GM12878 (cell line): ENCODE data around the gene APOC4. TPM values are rescaled to one million over a fixed set of nuclear protein-coding genes. Genes with fewer than 3 reads are reported as not detected.
A peak's percentile ranks its signal among the peaks of the same experiment; 100 is the strongest.

ENCODE experiments used
- ATAC-seq: fragments of 200-7000 bp; cut with Tn5 transposase; 3 replicates; pipeline ENCODE4 v1.9.1; 2020; ENCODE audit warnings: mild to moderate bottlenecking, moderate library complexity
- BruUV-seq: library from RNA; stranded (reverse); fragments of 400-500 nt; replicated peaks from 2 replicates; lab custom pipeline; 2021; lab: Mats Ljungman, UMichigan
- CTCF ChIA-PET: fragments of 300-600 bp; sonication (Branson Sonifier 250); formaldehyde crosslinking; extraction: SDS; loops from one replicate; lab custom pipeline; 2021; ENCODE audit warnings: inconsistent platforms; lab: Yijun Ruan, JAX
- POLR2A ChIA-PET: fragments of 350-600 bp; formaldehyde crosslinking; extraction: SDS; loops from one replicate; lab custom pipeline; 2021; ENCODE audit warnings: inconsistent platforms; lab: Charles Lee
- RAD21 ChIA-PET: fragments of 300-600 bp; sonication (Branson Sonifier 250); formaldehyde crosslinking; loops from one replicate; lab custom pipeline; 2023; ENCODE audit warnings: antibody characterized with exemption; ENCODE audit not compliant: unreplicated experiment; lab: Charles Lee
- SMC1A ChIA-PET: fragments of 300-600 bp; sonication (Branson Sonifier 250); formaldehyde crosslinking; loops from one replicate; lab custom pipeline; 2023; ENCODE audit not compliant: unreplicated experiment, uncharacterized antibody; lab: Charles Lee
- DNase-seq: peaks from one replicate; pipeline ENCODE4 v3.0.0-alpha.2; 2011; ENCODE audit warnings: low read depth, low spot score
- FAIRE-seq: peaks from 3 replicates; lab custom pipeline; 2011; peaks lifted over from hg19 to GRCh38; lab: Jason Lieb, UNC
- H2AFZ ChIP-seq: 2 replicates; pipeline ENCODE4 v1.6.0; 2011; ENCODE audit warnings: low read depth, low read length, control low read depth; ENCODE audit not compliant: control insufficient read depth
- H3K27ac ChIP-seq: 2 replicates; pipeline ENCODE4 v1.5.1; 2011; ENCODE audit warnings: control low read depth; ENCODE audit not compliant: control insufficient read depth, insufficient read depth
- H3K27me3 ChIP-seq, 2 experiments: replicated peaks in 1 of 2; 2 replicates each; pipeline versions ENCODE4 v1.6.0 to v1.6.1; 2011; ENCODE audit warnings: low read length in 1 of 2; ENCODE audit not compliant: control insufficient read depth in 2 of 2, insufficient read depth in 2 of 2
- H3K36me3 ChIP-seq, 2 experiments: 2 replicates each; pipeline ENCODE4 v1.5.1; 2011; ENCODE audit warnings: low read length in 1 of 2; ENCODE audit not compliant: control insufficient read depth in 2 of 2, insufficient read depth in 2 of 2
- H3K4me1 ChIP-seq: 2 replicates; pipeline ENCODE4 v1.6.1; 2011; ENCODE audit warnings: mild to moderate bottlenecking, low read length, moderate library complexity, mixed read lengths; ENCODE audit not compliant: control insufficient read depth, insufficient read depth
- H3K4me2 ChIP-seq: 2 replicates; pipeline ENCODE4 v1.6.0; 2011; ENCODE audit warnings: control low read depth; ENCODE audit not compliant: control insufficient read depth, insufficient read depth
- H3K4me3 ChIP-seq: fragments of 200-600 bp; sonication (generic); 2 replicates; pipeline ENCODE4 v1.5.1; 2016
- H3K79me2 ChIP-seq: 2 replicates; pipeline ENCODE4 v1.6.0; 2011; ENCODE audit warnings: low read length; ENCODE audit not compliant: control insufficient read depth, insufficient read depth
- H3K9ac ChIP-seq: 2 replicates; pipeline ENCODE4 v1.8.0; 2011; ENCODE audit warnings: low read length, control low read depth, mixed read lengths; ENCODE audit not compliant: control insufficient read depth, insufficient read depth
- H3K9me3 ChIP-seq: replicated peaks from 3 replicates; pipeline ENCODE4 v1.5.1; 2011; ENCODE audit warnings: mild to moderate bottlenecking, low read length; ENCODE audit not compliant: control insufficient read depth, insufficient read depth
- H4K20me1 ChIP-seq: 2 replicates; pipeline ENCODE4 v1.6.0; 2011; ENCODE audit not compliant: control insufficient read depth, insufficient read depth
- CHD1 ChIP-seq: IDR thresholded peaks from 2 replicates; pipeline ENCODE4 v1.6.1; 2012; ENCODE audit warnings: low read depth, low read length, improper control_type of control experiment
- MLLT1 ChIP-seq: fragments of 450-650 bp; IDR thresholded peaks from 2 replicates; pipeline ENCODE4 v1.6.1; 2016; ENCODE audit warnings: mild to moderate bottlenecking
- NFIC ChIP-seq: IDR thresholded peaks from 2 replicates; pipeline ENCODE4 v1.6.1; 2012; ENCODE audit warnings: low read depth, mild to moderate bottlenecking, inconsistent platforms, low read length, moderate library complexity
- WGBS: methylation state at CpG from one replicate; pipeline ENCODE4 v1.1.6; 2016; ENCODE audit warnings: low lambda C conversion rate; ENCODE audit not compliant: insufficient replicate concordance, insufficient coverage; ENCODE audit errors: missing lambda C conversion rate; 5-methylcytosine and 5-hydroxymethylcytosine counted together
- in situ Hi-C: fragments of 300-500 bp; cut with MboI; formaldehyde crosslinking; loops from 9 replicates; pipeline ENCODE4 v1.14.3; 2018; ENCODE audit warnings: mixed read lengths
- intact Hi-C: fragments of 100-400 bp; cut with micrococcal nuclease; formaldehyde crosslinking; loops from one replicate; pipeline ENCODE4 v1.14.2; 2022; ENCODE audit not compliant: unreplicated experiment
- polyA plus RNA-seq, 11 experiments: library from polyadenylated mRNA; depleted of rRNA in 4 of 11; unstranded in 6 of 11; stranded (reverse) in 5 of 11; fragments of >200 nt; fragmentation: Nextera tagmentation in 4 of 11; fragmentation: Illumina TruSeq in 1 of 11; extraction: Ambion mirVana in 4 of 11; extraction: Trizol in 1 of 11; gene quantifications; 1 replicate in 1 of 11; 2 replicates in 10 of 11; pipeline versions ENCODE4 v1.2.1 to v1.2.3, GENCODE V29; 2011 to 2016; ENCODE audit warnings: inconsistent platforms in 2 of 11, missing spikeins in 2 of 11, low read depth in 1 of 11
- total RNA-seq, 4 experiments: library from RNA; depleted of rRNA in 3 of 4; stranded (reverse); fragments of >200 nt in 3 of 4; fragmentation: Illumina TruSeq in 1 of 4; extraction: Trizol in 1 of 4; gene quantifications; 2 replicates each; pipeline versions ENCODE4 v1.2.1 to v1.2.3, GENCODE V29; 2013 to 2021
- TF ChIP-seq, protein P1 (sequence below), 3 experiments: IDR thresholded peaks in 2 of 3; conservative IDR thresholded peaks in 1 of 3; 2 replicates each; pipeline ENCODE4 v1.5.1; 2011; ENCODE audit warnings: low read depth in 3 of 3, low read length in 3 of 3, mild to moderate bottlenecking in 3 of 3, control low read depth in 2 of 3, moderate library complexity in 2 of 3, inconsistent platforms in 1 of 3, mixed read lengths in 1 of 3; ENCODE audit not compliant: control insufficient read depth in 2 of 3, insufficient read depth in 1 of 3; ENCODE audit errors: extremely low read depth in 1 of 3

The APOC4 gene
- total and polyA plus RNA-seq, 10 of the 15 experiments (the other 5 are each of a cell fraction or from before 2014, with no cell fraction given): not detected

DNA sequence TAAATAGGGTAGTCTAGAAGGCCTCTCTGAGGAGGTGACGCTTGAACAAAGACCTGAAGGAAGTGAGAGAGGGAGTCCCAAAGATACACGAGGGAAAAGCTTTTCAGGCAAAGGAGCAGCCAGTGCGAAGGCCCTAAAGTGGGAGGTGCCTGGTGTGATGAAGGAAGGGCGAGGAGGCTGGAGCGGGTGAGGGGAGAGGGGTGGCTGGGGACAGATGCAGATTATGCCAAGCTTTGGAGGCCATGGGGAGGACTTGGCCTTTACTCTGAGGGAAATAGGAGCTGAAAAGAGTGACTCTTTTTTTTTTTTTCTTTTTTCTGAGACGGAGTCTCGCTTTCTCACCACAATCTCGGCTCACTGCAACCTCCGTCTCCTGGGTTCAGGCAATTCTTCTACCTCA, 16.1 kb downstream of the APOC4 start:
- H3K4me1 ChIP-seq: peaks cover 19% of the 10 kb centered on the region
- WGBS: 87% methylated on average over 9 of the region's 9 CpGs
- DNase-seq: no peak
- POLR2A ChIA-PET: interaction anchor here (0.6 to 1.4 kb wide), 4 partner anchors 49 to 83 kb away, joined by 3 to 7 read pairs (median 4); partner anchors contain the start of gene CLASRP
- peak; percentile 32; the same call in 1 of the 2 replicates for TF ChIP-seq MLLT1
- TF ChIP-seq NFIC: no peak
- no peak for TF ChIP-seq CHD1
- TF ChIP-seq, protein P1, sequence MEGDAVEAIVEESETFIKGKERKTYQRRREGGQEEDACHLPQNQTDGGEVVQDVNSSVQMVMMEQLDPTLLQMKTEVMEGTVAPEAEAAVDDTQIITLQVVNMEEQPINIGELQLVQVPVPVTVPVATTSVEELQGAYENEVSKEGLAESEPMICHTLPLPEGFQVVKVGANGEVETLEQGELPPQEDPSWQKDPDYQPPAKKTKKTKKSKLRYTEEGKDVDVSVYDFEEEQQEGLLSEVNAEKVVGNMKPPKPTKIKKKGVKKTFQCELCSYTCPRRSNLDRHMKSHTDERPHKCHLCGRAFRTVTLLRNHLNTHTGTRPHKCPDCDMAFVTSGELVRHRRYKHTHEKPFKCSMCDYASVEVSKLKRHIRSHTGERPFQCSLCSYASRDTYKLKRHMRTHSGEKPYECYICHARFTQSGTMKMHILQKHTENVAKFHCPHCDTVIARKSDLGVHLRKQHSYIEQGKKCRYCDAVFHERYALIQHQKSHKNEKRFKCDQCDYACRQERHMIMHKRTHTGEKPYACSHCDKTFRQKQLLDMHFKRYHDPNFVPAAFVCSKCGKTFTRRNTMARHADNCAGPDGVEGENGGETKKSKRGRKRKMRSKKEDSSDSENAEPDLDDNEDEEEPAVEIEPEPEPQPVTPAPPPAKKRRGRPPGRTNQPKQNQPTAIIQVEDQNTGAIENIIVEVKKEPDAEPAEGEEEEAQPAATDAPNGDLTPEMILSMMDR (IDR thresholded peaks at IDR 0.05 in 2 of 3, conservative IDR thresholded peaks at IDR 0.05 in 1 of 3; ENCODE audit: control insufficient read depth in 2 of 3, extremely low read depth in 1 of 3, insufficient read depth in 1 of 3, low read depth in 3 of 3, low read length in 3 of 3): no peak
- in situ Hi-C loops: loop anchor here (10.0 kb wide), 1 partner anchor 53 kb away; the partner anchor contains the start of gene APOE
- no peaks in the 10 kb centered on the region for H4K20me1 ChIP-seq
- H3K9ac ChIP-seq: no peak overlapping the region
- peak overlapping the region; percentile 7; the same call in 1 of the 2 replicates for H3K27ac ChIP-seq
- no TSS peak for BruUV-seq
- peak overlapping the region; percentile 80; the same call in 1 of the 2 replicates for H3K4me3 ChIP-seq
- H3K27me3 ChIP-seq: no peaks in the 10 kb centered on the region
- FAIRE-seq: no peak
- CTCF ChIA-PET: interaction anchor here (1.9 kb wide), 1 partner anchor 102 kb away, joined by 7 read pairs; no protein-coding TSS in a partner anchor
- no peak overlapping the region for H2AFZ ChIP-seq
- H3K9me3 ChIP-seq: no peaks in the 10 kb centered on the region
- ATAC-seq: no peak
- H3K36me3 ChIP-seq: peaks cover 3 to 8% of the 10 kb centered on the region in 2 experiments; a peak in 3 of 4 replicates
- H3K79me2 ChIP-seq: peaks cover 65% of the 10 kb centered on the region
- peak overlapping the region; percentile 45 for H3K4me2 ChIP-seq
- RAD21 ChIA-PET: interaction anchor here (1.2 to 2.1 kb wide), 2 partner anchors 47 to 102 kb away, joined by 3 to 8 read pairs; no protein-coding TSS in a partner anchor
- SMC1A ChIA-PET: interaction anchor here (0.6 to 2.0 kb wide), 4 partner anchors 31 to 207 kb away, joined by 3 to 6 read pairs (median 3); no protein-coding TSS in a partner anchor
- intact Hi-C loops: no loop called here
